Fibroblast of skin of left quadriceps (primary cell): ENCODE data around the gene ASTN2.

ENCODE experiments used
- DNase-seq, 2 experiments: peaks; one replicate each; pipeline ENCODE4 v3.0.0-alpha.2; 2013; ENCODE audit warnings: low read depth in 2 of 2

The ASTN2 gene

DNA sequence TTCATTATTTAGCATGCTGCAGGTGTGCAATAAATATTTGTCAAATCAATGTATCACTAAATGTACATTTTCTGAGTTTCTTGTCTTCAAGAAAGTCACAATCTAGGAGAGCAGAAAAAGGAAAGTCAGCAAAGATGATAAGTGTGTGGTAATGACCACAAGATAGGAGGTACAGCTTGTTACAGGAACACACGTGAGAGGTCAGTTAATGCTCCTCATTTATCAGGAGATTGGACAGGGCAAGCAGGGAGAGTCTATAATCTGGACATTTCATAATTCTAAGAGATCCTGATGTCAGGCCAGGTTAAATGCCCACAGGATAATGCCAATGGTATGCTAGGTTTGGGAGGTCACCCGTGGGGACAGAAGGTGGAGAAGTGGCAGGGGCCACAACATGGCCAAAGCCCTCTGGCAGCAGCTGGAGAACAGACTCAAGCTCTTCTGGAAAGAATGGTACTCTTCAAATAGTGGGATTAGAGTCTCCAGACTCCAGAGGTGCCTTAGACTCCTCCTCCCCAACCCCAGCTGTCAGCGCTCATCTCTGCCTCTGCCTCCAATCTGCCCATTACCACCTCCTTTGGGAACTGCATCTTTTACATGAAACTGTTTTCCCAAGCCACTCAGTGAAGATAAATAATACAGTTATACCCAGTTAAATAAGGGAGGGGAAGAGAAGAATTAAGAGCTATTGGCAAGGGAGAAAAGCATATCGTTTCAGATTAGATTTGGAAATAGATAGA is 114.3 kb downstream of the ASTN2 start:
- DNase-seq, result no peak

DNA sequence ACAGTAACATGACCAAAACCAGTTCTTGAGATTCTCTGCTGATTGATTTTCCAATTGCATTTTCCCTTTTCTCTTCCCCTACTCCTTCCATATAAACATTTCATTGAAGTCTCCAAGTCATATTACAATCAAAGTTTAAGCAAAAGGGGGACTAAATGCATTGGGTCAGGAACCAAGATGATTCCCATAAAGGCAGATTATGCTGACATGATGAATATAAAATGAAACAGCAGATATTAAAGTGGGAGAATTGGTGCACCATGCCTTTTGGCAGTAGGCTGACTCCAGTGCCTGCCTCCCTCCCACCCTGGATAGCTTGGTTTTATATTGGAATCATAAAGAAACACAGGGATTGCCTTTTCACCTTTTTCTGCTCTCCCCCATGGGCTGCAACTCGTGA is 118.4 kb downstream of the ASTN2 start:
- no peak for DNase-seq

DNA sequence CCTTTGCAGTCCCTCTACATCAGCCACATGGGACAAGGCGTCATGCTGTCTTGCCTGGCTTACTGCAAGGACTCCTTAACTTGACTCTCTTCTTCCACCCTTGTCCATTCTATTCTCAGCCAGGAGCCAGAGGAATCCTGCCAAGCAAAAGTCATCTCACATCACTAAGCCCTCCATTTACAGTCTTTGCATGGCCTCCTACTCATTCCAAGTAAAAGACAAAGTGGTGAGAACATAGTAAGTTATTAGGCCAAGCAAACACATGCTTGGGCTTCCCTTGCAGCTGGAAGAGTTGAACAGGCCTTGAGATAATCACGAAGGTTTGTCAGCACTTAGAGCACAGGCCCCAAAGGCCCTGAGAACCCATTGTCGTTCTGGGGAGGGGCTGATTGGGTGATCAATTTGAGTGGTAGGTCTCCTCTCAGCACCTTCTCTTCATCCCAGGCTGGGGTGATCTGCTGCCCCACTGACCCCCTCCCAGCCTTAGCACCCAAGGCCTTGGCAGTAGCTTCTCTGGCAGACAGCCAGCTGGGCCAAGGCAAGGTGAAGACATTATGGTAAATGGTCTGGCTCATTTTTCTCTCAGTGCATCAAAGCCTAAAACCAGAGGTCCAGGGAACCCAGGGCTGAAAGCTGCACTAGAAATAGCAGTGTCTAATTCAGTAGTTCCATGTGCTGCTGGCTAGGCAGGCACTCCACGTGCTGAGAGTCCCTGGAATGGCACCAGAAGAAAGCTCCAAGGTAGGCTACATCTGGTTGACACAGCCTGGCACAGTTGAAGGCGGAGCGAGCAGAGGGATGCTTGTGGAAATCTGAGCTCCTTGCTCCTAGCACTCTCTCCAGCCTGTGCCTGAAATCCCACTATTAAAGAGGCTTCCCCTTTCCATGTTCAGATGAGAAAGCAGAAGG is 121.4 kb downstream of the ASTN2 start:
- no peak for DNase-seq

DNA sequence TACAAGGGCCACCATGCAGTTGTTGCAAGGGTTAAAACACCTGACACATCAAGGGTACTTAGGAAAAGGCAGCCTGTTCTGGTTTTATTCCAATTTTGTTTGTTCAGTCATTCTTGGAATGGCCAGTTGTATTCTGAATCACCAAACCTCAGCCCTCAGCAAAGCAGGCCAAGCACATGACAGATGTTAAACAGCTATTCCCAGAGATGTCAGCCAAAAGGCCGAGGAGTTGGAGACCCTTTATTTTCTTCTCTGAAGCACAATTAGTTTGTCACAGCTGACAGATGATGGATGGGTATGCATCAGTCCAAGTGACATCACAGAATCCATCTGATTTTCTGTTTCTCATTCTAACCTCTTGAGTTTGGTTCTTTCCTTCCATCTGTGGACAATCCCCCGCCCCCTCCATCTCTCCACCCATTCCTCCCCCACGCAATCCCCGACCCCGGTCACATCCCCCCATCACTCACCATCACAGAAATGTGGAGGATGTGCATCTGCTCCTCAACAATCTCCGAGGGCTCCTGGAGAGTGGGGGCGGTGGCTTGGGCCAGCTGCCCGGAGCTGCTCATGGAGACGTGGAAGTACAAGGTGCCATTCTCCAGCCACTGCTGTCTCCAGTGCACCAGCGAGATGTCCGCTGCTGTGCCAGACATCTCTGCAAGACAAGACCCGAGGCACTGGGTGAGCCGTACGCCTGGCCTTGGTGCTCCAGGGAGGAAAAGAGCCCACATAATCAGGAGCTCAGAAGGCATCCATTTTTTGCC is 123.8 kb downstream of the ASTN2 start:
- no peak for DNase-seq

DNA sequence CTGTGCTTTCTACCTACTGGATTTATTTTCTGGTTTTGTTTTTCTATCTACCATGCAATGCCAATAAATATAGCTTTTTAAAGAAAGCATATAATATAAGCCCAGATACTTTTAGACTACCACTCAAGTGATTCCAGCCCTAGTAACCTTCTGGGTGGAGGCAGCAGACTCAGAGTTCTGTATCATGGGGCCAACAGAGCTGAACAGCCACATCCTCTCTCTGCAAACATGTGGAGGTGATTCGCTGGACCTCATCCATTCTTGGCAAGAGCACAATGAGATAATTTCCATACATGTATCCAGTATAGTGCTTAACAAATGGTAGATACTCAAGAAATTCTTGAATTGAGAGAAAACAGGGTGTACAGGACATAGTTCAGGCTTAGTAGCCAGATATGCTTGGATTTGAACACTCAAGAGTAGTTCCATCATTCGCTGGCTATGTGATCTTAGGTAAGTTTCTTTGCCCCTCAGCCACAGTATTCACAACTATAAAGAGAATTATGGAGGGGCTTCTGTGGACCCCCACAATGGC is 124.5 kb downstream of the ASTN2 start:
- DNase-seq, result no peak

DNA sequence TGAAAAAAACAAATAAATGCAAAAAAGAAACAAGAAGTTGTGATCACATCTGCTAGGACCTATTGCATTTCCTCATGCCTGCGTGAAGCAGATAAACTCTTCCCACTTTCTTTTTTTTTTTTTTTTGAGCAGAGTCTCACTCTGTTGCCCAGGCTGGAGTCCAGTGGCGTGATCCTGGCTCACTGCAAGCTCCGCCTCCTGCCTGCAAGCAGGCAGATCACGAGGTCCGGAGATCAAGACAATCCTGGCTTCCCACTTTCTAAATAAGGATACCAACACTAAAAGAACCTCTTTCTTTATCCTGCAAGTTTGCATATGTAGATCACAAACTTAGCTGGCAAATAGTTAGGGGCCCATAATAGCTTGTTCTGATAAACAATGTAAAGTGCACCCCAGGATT is 128.6 kb downstream of the ASTN2 start:
- no peak for DNase-seq

DNA sequence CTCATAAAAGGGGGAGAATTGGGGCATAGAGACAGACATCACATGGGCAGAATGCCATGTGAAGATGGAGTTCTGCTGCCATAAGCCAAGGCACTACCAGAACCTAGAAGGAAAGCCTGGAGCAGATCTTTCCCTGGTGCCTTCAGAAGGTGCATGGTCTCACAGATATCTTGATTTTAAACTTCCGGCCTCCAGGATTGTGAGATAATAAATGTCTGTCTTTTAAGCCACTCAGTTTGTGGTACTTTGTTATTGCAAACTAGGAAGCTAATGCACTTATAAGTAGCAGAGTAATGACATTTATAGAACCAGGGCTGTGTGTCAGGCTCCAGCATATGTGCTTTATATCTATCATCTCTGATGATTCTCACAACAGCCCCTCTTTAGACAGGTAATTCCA is 130.4 kb downstream of the ASTN2 start:
- DNase-seq, result no peak

DNA sequence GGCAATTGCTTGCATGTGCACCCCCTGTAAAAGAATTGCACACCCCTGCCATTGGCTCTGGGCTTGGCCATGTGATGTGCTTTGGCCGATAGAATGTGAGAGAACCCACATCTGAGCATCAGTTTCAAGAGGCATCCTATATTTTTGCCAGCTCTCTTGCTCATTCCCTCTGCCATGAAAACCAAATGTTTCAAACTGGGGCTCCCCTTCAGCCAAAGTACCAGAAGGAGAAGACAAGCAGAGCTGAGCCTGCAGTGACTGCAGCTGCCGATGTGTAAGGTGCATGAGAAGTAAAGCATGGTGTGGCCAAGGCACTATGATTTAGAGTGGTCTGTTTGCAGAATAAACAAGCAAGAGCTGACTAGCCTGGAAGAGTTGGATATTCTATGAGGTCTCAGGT is 132.3 kb downstream of the ASTN2 start:
- no peak for DNase-seq

DNA sequence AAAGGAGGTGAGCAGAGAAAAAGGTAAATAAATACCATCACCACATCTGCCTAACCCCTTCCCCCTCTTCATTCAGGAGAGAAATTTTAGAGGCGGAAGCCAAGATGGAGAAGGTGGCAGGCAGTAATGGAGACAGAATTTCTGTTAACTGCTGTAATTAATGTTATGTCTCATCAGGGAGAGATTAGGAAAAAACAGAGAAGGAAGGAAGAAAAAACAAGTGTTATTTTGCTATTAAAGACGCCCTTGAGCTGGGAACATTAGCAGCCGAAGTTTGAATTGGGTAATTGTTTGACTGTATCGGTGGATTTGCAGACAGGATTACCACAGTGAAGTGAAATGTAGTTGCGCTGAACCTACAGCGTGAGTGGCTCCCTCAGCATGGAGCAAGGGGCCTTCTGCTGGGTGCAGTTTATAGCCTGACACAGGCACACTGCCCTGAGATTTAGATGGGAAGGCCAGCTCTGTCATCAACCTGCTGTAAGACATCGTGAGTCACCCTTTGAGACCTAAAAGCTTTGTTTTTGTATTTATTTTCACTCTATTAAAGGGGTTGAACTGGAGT is 136.3 kb downstream of the ASTN2 start:
- no peak for DNase-seq

DNA sequence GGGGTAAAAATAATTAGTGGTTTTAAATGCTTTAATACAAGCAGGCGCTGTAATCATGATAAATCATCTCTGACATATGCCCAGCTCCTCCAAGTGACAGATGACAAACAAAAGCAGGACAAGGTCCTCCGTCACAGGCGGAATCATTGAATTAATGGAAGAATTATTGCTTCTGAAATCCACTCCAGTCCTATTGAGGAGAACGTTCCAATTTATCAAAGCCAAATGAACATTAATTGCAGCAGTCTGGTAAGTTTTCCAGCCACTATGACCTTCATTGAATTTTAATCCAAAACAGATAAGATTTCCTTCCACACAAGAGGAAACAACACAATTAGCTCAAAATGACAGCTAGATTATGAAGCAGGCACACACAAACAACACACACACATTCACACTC is 136.8 kb downstream of the ASTN2 start:
- DNase-seq, result no peak

DNA sequence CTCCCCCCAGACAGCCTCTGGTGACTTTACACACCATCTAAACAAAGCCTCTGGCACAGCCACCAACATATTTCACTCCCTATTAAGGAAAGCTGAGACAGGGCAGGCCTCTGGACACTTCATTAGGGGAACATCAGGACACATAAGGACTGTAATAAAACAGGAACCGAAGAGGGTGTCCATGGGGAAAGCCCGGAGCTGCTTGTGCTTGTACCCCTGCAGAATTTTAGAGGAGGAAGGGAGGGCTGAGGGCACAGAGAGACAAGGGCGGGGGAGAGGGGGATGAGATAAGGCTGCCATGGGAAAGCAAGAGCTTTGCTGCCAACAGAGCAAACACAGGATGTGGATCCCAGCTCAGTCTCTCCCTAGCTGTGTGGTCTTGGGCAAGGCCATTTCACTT is 138.4 kb downstream of the ASTN2 start:
- DNase-seq, result no peak

DNA sequence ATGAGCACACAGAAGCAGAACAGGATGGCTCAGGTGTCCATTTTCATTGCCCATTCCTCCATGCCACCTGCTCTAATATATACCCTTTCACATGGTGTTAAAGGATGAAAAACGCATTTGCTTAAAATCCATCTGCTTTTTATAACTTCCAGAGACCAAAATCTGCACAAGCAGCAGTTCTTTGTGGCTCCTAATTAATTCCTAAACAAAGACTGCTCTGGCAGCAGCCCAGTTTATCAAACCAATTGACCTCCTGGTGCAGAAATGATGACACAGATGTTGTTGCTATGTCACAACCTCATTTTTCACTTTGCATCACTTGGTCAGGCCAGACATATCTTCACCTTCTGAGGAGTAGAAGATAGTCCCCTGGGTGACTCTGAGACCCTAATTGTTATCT is 141.2 kb downstream of the ASTN2 start:
- DNase-seq, result no peak

DNA sequence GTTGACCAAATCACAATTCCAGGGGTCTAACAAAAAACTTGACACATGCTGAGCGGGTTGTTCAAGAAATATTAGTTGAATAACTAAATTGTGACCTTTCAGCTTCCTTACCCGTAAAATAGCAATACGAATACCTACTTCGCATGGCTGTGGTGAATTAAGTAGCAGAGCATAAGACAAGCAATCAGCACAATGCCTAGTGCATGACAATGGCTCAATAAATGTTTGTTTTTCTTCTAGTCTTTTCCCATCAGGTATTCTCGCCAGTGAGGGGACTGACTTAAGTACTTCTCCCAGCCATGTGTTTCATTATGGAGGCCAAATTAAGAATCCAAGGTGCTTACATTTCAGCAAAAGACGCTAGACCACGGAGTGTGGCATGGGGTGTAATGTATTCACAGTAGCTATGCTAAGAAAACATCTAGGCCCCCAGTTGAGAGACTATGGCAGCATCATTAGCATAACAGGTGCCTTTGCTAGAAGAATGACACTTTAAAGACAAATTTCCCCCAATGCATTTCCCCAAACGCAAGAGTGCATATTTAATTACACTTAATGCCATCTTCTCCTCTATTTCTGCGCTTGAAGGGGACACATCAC is 145.9 kb downstream of the ASTN2 start:
- DNase-seq, result no peak

DNA sequence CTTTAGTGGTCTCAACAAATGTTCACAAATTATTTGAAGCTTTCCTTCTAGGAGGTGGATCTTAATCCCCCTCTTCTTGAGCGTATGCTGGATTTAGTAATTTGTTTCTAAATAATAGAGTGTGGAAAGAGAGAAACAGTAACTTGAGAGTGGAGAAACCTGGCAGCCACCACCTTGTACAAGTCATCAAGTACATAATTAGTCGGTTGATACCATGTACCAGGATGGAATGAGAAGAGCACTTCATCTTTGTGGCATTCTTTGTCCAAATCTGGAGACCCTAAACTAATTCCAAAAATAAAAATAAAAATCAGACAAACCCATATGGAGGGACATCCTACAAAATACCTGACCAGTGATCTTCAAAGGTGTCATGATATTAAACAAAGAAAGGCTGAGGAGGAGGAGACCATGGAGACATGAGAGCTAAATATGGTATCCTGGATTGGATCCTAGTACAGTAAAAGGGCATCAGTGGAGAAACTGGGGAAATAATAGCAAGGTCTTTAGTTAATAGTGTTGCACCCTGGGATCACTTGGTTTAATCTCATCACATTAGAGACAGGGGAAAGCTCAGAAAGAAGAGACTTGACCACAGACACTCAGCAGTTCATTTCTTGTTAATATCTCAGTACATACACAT is 147.9 kb downstream of the ASTN2 start:
- DNase-seq, result no peak

DNA sequence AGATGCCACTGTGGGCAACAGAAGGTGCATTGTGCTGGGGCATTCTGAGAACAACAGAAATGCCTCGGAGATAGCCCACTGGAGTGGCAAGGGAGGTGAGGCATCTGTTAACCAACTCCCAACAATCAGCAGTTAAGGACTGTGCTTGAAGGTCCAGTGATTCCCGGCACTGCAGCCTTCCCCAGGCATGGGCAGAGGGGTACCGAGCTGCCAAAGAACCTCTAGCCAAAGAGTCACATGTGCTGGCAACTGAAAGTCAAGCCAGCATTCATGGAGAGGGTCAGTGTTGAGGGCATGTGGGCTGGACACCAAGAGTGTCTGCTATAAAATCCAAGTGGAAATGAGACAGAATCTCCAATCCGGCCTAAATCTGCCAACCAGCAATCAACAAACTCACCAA is 149.6 kb downstream of the ASTN2 start:
- no peak for DNase-seq

DNA sequence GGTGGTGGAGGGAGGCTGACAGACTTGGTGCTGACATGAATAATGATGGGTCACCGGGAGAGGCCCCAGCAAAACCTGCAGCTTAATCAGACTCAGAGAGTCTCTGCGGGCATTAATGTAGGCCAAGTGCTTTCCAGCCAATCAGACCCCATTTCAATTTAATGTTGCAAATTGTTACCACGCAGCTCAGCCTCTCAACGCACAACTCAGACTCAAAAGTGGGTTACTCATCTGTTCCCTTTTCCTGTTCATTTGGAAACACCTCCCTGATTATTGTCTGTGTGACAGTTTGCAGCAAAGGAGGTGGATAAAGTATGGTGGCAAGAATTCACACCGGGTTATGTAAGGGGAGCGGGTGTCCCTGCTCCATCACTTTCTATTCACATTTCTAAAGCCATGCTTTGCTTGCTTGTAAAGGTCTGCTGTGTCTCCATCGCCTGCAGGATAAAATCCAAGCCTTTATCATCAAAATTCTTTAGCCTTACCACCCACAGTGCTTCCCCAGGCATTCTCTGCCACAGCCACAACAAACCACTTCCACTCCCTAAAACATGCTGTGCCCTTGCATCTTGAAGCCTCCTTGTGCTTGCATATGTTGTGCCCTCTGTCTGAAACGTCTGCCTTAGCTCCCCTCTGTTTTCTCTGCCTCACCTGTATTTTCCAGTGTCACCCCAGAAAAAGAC is 156.5 kb downstream of the ASTN2 start:
- DNase-seq, result no peak

DNA sequence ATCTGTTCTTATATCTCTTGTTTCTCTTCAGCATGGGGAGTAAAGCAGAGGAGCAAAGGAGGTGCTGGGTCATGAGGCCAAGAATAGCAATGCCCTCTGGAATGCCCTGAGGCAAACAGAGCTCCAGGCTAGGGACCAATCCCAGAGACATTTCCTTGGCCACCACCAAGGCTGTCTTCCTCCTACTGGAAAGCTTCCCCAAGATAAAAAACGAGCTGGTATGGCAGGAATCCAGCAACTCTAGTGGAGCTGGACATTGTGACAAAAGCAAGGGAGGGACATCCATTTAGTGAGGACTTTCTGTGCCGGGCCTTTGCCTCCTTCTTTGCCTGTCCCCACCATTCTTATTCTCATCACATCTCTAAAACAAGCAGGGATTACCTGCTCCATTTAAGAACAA is 161.6 kb downstream of the ASTN2 start:
- DNase-seq, result no peak

DNA sequence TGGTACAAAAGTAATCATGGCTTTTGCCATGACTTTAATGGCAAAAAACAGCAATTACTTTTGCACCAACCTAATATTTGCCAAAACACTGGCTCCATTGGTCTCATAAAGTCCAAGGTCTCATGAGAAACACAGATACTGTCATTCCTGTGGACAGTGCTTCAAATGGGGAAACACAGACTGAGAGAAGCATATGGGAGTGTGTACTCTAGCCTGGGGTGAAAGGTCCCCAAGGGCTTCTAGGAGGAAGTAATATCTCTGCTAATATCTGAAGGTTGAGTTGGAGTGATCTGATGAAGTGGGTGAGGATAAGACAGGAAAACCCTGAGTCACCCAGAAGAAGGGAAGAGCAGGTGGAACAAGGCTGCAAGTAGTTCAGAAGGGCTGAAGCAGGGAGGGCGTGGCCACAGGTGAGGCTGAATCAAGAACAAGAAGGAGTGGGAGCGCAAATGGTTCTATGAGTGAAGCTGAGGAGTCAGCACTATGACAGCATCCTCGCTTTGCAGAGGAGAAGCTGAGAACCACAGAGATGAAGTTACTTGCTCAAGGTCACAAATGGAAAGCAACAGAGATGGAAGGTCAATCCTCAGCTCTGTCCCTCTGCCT is 164.1 kb downstream of the ASTN2 start:
- DNase-seq, result no peak

DNA sequence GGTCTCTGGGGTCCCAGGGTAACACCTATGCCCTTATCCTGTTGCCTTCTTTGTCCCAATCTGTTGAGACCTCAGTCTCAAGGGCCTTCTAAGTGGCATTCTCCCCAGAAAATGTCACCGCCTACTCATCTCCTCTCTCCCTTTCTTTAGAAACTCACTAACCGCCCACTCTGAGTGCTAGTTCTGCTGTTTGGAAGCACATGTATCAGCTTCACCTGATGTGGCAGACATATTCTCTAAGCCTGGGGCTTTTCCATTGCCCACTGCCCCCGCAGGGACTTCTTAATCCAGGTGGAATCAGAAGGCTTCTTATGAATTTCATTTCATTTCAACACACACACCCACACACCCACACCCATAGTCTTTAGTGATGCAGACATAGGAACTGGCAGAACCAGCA is 165.1 kb downstream of the ASTN2 start:
- no peak for DNase-seq

DNA sequence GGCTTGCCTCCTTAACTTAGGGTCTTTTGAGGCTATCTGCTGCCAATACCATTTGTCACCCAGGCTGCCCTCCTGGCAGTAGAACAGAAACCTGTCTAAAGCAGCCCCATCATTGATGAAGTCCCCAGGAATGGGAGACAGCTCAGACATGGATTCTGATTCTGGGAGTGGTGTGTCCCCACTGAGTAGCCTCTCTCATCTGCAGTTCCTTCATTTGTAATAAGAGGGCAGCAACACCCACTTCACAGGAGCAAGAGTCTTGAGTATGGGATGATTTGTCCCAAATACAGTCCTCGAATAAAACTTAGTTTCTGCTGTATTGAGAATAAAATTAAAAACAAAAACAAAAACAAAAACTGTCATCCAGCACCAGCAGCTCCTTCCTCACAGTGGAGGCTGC is 167.6 kb downstream of the ASTN2 start:
- no peak for DNase-seq
